ENCODE measurements around the gene ATP8B3.

DNA sequence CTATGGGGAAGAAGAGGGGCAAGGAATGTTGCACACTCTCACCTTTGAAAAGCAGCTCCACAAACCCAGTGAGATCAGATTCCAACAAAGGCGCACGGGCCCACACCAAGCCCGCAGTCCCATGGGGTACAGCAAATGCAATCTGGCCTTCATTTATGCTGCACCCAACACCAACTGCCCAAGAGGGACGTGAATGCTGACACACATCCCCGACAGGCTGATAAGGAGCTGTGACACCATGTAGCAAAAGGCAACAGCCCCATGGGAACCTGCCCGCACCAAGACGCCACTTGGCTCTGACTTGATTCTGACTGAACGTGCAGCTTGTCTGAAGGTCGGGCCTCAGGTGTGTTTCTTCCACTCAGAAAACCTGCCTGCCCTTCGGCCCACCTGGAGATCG, 18.9 kb upstream of the ATP8B3 start:
- no peak for TF ChIP-seq POLR2A (IDR thresholded peaks at IDR 0.05)
- TF ChIP-seq CTCF (IDR thresholded peaks at IDR 0.05): no peak
